Loucy (cell line): ENCODE measurements around the gene CSGALNACT2.

ENCODE experiments used
- CTCF ChIP-seq: fragments of 200-600 bp; sonication (generic); conservative IDR thresholded peaks from 2 replicates; pipeline ENCODE4 v1.5.1; 2014; ENCODE audit warnings: mild to moderate bottlenecking, antibody characterized with exemption, low read length
- EZH2phosphoT487 ChIP-seq: fragments of 200-600 bp; IDR thresholded peaks from 2 replicates; pipeline ENCODE4 v1.6.1; 2018; ENCODE audit warnings: antibody characterized with exemption, mild to moderate bottlenecking, moderate library complexity, borderline replicate concordance

- no peak for TF ChIP-seq CTCF
- TF ChIP-seq EZH2phosphoT487: no peak
These were observed 84.8 kb downstream of the CSGALNACT2 start for GRCh38 chr10:43223056-43223455.
